HG02852 (cell line): Measurements from ENCODE around the gene HBQ1.
"Not testable (repeated sequence)": the region's sequence is repeated elsewhere in the genome, so short reads cannot be mapped to it uniquely, and the experiment has no call there.

ENCODE experiments used
- ATAC-seq: cut with Tn5 transposase; IDR thresholded peaks from one replicate; pipeline ENCODE4 v1.9.1; 2021; ENCODE audit warnings: mild to moderate bottlenecking, moderate library complexity; ENCODE audit not compliant: unreplicated experiment

The HBQ1 gene

GRCh38 chr16:200388-200787 is 20.1 kb downstream of the HBQ1 start:
- ATAC-seq = no peak

- ATAC-seq = no peak
Measured at GRCh38 chr16:203246-203645, 23.0 kb downstream of the HBQ1 start.

- not testable (repeated sequence) for ATAC-seq
Measured at GRCh38 chr16:204046-204445, 23.8 kb downstream of the HBQ1 start.

DNA sequence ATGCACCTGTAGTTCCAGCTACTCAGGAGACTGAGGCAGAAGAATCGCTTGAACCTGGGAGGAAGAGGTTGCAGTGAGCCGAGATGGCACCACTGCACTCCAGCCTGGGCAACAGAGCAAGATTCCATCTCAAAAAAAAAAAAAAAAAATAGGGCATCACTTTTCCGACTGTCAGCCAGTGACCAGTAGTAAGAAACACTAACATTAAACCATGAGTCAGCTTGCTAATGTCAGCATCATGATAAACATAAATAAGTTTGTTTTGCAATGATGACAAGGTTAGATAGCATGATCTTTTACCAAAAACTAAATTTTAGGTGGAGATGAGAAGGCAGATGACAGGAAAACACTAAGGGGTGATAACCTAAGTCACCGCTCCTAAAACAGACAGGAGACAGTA is 29.1 kb downstream of the HBQ1 start:
- not testable (repeated sequence) for ATAC-seq

DNA sequence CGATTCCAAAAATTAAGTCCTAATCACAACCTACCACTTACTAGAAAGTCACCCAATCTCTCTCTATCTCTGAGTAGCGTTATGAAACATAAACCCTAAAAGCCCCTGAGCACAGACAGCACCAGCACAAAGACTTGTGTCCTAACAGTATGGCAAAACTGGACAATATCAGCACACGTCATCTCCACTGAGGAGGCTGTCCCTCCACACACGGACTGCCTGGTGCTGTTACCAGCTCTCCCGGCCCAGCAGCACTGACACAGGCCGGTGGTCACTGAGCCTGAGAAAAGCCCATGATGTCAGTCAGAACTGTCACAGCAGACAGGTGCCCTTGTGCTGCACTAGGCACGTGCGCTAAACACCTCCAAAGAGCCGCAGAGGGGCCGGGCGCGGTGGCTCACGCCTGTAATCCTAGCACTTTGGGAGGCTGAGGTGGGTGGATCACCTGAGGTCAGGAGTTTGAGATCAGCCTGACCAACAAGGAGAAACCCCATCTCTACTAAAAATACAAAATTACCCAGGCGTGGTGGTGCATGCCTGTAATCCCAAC is 31.4 kb downstream of the HBQ1 start:
- not testable (repeated sequence) for ATAC-seq

DNA sequence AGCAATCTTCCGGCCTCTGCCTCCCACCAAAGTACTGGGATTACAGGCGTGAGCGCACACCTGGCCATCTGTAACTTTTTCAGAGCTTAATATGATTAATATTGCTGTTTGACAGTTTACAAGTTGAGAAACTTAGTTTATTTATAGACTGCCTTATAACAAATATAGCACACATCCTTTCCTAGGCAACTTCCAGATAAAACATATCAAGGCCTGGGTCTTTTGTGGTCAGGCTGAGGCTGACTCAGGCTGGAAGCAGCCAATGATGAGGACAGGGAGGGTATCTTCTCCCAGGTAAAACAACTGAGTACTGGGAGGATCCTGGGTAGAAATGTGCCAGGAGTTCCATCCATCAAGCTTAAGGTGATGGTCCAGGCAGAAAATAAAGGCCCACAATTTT is 32.7 kb downstream of the HBQ1 start:
- no peak for ATAC-seq

DNA sequence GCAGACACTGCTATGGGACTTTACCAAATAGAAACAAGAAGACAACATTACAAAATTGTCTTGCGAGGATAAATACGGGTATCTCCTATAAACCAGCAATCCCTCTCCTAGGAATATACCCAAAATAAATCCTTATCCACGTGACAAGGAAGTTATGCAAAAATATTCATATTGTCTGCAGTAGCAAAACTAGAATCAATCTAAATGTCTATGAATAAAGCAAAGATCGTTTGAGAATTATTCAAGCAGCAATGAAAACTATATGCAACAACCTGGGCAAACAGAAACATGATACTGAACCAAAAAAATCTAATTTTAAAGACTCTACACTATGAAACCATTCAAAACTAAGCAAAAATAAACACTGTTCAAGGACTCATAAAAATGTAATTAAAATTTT is 39.8 kb downstream of the HBQ1 start:
- no peak for ATAC-seq

DNA sequence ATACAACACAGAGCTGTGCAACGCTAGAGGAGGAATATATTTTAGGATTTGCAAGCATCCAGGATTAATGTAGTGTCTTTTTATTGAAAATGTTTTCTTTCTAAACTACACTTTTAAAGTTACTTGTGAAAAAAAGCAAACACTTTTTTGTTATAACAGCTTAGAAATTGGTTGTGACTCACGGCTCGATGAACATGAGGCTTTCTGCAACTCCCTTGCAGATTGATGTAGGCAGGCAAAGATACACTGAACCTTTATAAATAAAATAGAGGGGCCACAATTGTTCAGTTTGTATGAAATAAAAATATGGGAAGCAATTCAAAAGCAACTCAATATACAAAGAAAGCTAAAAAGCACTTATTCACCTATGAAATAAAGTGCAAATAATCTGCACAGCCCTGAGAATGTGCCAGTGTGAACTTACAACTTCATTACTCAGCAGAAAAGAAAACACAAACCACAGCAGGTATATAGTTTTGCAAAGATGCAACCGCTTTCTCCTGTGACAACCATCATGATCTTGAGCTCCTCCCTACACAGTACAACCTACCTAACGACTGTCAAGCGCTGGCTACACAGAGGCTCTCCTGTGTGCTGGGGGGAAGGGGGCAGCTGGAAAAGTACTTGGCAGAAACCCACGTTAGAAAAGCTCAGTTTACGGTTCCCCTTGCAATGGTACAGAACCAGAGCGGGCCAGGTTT is 48.0 kb downstream of the HBQ1 start:
- peak; percentile 10 for ATAC-seq

DNA sequence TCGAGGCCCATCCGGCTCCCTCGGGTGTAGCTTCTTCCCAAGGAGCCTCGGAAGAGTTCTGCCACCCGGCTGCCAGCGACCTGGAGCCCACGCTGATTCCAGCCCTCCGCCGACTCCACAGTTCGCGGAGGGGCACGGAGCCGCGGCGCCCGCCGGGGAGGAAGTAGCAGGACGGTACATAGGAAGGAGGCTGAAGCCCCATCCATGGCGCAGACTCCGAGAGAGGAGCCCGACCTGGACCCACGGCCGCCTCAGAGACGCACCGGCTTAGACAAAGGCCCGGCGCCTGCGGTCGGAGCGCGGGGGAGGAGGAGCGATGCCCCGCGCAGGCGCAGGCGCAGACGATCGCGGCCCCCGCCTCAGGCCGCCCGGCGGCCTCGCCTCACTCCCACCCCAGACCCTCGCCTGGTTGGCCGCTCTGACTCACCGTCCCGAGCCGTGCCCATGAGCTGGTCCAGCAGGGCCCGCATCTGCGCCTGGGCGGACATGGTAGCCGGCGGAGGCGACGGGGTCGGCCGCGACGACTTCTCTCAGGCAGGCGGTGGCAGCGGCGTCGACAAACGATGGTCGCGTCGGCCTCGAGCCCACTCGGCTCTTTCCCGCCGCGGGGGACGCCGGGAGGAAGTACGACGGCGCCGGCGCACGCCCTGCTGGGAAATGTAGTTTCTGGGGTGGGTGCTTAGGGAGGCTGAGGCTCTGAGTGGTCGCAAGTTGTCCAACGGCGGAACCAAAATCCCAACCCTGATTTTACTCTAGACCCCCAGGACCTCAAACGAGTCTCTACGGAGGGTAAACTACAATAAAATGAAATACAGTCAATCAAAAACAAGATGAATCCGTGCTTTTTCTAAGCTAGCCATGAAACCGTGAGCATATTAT is 48.8 kb downstream of the HBQ1 start, which contains the start of gene LUC7L:
Gene LUC7L (minus strand): TSS at position 598 of the 879 bp plus-strand sequence. CDS start 110 bp downstream, at position 488.
- peak; percentile 85 for ATAC-seq

- no peak for ATAC-seq
Measured at GRCh38 chr16:229731-230281, 49.5 kb downstream of the HBQ1 start.

DNA sequence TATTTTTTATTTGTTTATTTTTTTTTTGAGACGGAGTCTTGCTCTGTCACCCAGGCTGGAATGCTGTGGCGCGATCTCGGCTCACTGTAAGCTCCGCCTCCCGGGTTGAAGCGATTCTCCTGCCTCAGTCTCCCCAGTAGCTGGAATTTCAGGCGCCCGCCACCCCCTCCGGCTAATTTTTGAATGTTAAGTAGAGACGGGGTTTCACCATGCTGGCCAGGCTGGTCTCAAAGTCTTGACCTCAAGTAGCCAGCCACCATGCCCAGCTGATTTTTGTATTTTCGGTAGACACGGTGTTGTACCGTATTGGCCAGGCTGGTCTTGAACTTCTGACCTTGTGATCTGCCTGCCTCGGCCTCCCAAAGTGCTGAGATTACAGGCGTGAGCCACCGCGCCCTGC is 50.1 kb downstream of the HBQ1 start:
- ATAC-seq = not testable (repeated sequence)
